ENCODE measurements around the gene GNG13.

GNG13 gene

DNA sequence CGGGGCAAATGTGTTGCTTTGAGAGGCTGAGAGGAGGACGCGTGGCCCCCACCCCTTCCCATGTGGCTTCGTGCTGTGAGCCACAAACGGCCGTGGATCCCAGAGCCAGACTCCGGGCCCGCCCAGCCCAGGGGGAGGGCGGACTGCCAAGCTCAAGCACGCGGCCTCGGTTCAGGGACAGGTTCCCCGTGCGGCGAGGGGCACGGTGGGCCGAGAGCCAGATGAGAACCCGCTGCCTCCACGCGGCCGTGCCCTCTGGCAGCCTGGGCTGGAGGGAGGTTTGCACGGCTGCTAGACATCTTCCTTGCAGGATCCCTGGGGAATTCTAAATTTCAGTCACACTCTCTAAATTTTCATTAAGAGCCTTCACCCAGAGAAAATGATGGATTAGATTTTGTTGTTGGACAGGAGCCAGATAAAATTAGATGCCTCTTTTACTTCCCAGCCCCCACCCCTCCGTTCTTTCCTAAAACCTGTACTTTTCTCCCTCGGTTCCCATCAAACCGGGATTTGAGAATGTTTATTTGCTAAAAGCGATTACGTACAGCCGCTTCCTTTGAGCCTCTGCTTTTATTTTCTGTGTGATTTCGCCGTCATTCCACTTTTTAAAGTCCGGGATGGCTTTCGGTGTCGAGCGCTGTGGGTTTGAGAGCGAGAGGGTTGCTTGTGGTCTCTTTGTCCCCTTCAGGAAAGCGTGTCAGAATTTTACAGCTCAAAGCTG is 25.0 kb upstream of the GNG13 start:
- no peak overlapping the region for H3K4me3 ChIP-seq (ENCODE audit: insufficient read depth, low read length, poor library complexity, severe bottlenecking)
- TF ChIP-seq CTCF (IDR thresholded peaks at IDR 0.05; ENCODE audit: insufficient read depth, low read length, poor library complexity, severe bottlenecking), result no peak
- no peak for TF ChIP-seq EZH2phosphoT487 (conservative IDR thresholded peaks at IDR 0.05; ENCODE audit: low read length)
- H3K9ac ChIP-seq (ENCODE audit: low read length), result no peak overlapping the region

DNA sequence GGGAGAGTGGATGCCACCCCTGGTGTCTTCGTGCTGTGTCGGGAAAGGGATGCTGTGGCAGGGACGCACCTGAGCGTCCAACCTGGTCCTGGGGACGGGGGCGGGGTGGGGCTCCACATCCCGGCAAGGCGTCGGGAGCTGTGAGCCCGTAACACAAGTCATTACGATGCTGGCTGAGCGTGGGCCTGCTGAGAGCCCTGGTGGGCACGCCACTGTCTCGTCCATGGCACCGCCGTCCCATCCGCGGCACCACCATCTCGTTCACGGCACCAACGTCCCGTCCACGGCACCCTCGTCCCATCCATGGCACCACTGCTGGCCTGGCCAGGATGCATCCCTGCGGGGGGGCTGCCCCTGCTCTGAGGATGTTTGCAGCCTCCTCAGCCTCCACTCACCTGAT is 24.1 kb upstream of the GNG13 start:
- no peaks in the 10 kb centered on the region for H3K9me2 ChIP-seq (replicated peaks; ENCODE audit: insufficient read depth, low read length)
- H2AFZ ChIP-seq (ENCODE audit: low read depth, low read length, severe bottlenecking), result no peak overlapping the region
- H3F3A ChIP-seq (ENCODE audit: insufficient read depth), result no peaks in the 10 kb centered on the region
- H3K27me3 ChIP-seq (ENCODE audit: low read length), result no peaks in the 10 kb centered on the region
- H3K9me3 ChIP-seq (ENCODE audit: insufficient read depth, low read length), result no peaks in the 10 kb centered on the region
- H3K4me2 ChIP-seq (ENCODE audit: low read depth, low read length, poor library complexity, severe bottlenecking), result no peak overlapping the region
- H3K79me2 ChIP-seq (ENCODE audit: insufficient read depth, low read length), result no peaks in the 10 kb centered on the region
- no peaks in the 10 kb centered on the region for H3K36me3 ChIP-seq (ENCODE audit: low read length)
- no peak overlapping the region for H3K9ac ChIP-seq (ENCODE audit: low read length)
- no peaks in the 10 kb centered on the region for H4K20me1 ChIP-seq (ENCODE audit: low read depth, low read length)
- no peak overlapping the region for H3K4me3 ChIP-seq (ENCODE audit: insufficient read depth, low read length, poor library complexity, severe bottlenecking)
- no peak overlapping the region for H3K27ac ChIP-seq (ENCODE audit: low read depth, low read length)
- no peak for TF ChIP-seq CTCF (IDR thresholded peaks at IDR 0.05; ENCODE audit: insufficient read depth, low read length, poor library complexity, severe bottlenecking)

More for the DNA sequence above, 25.0 kb upstream of the GNG13 start:
- Histone ChIP-seq H3K27ac (ENCODE audit: low read depth, low read length) (no peak overlapping the region), H4K20me1 (ENCODE audit: low read depth, low read length) (no peaks in the 10 kb centered on the region), H2AFZ (ENCODE audit: low read depth, low read length, severe bottlenecking) (no peak overlapping the region), H3F3A (ENCODE audit: insufficient read depth) (no peaks in the 10 kb centered on the region), H3K9me2 (replicated peaks; ENCODE audit: insufficient read depth, low read length) (no peaks in the 10 kb centered on the region), H3K27me3 (ENCODE audit: low read length) (no peaks in the 10 kb centered on the region), H3K9me3 (ENCODE audit: insufficient read depth, low read length) (no peaks in the 10 kb centered on the region), H3K36me3 (ENCODE audit: low read length) (no peaks in the 10 kb centered on the region), H3K4me2 (ENCODE audit: low read depth, low read length, poor library complexity, severe bottlenecking) (no peak overlapping the region), H3K79me2 (ENCODE audit: insufficient read depth, low read length) (no peaks in the 10 kb centered on the region)

- H3K9me3 ChIP-seq (ENCODE audit: insufficient read depth, low read length), result no peaks in the 10 kb centered on the region
- no peaks in the 10 kb centered on the region for H3K27me3 ChIP-seq (ENCODE audit: low read length)
- H3F3A ChIP-seq (ENCODE audit: insufficient read depth), result no peaks in the 10 kb centered on the region
- TF ChIP-seq CTCF (IDR thresholded peaks at IDR 0.05; ENCODE audit: insufficient read depth, low read length, poor library complexity, severe bottlenecking) (no peak), EZH2phosphoT487 (conservative IDR thresholded peaks at IDR 0.05; ENCODE audit: low read length) (no peak)
- no peak overlapping the region for H3K27ac ChIP-seq (ENCODE audit: low read depth, low read length)
- H2AFZ ChIP-seq (ENCODE audit: low read depth, low read length, severe bottlenecking), result no peak overlapping the region
- H3K9ac ChIP-seq (ENCODE audit: low read length), result no peak overlapping the region
- H3K79me2 ChIP-seq (ENCODE audit: insufficient read depth, low read length), result no peaks in the 10 kb centered on the region
- H3K9me2 ChIP-seq (replicated peaks; ENCODE audit: insufficient read depth, low read length), result no peaks in the 10 kb centered on the region
- H3K4me2 ChIP-seq (ENCODE audit: low read depth, low read length, poor library complexity, severe bottlenecking), result no peak overlapping the region
- H3K4me3 ChIP-seq (ENCODE audit: insufficient read depth, low read length, poor library complexity, severe bottlenecking), result no peak overlapping the region
- H3K36me3 ChIP-seq (ENCODE audit: low read length), result no peaks in the 10 kb centered on the region
- no peaks in the 10 kb centered on the region for H4K20me1 ChIP-seq (ENCODE audit: low read depth, low read length)
Observed at GRCh38 chr16:824194-824593, 23.7 kb upstream of the GNG13 start.
